ENCODE results near the gene RELN.

RELN gene

DNA sequence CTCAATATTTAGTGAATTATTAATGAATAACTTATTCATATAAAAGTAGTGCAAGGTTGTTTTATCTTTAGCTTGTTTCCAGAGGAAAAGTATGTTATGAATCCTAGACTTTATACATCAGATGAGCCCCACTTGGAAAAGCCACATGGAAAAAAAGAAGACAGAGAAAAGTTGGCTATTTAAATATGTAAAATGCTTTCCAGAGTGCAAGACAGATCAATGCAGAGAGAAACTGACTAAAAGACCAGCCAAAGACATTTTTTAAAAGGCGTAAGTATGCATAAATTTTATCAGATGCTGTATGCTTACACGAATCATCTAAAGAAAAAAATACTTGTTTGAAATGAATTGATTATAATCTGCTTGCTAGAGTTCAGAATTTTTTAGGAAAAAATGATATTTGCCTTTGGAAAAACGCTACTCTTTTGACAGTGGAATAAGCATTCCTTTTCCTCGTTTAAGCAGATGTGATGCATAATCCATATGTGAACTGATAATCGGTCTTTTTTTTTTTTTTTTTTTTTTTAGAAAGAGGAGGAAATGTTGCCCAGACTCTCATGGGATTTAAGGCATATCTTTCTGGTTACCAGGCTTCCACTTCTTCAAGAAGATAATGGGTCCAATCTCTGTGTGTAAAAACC is 70.7 kb downstream of the RELN start (continued):
- TF ChIP-seq ZNF639 (tag by site-specific recombination; IDR thresholded peaks at IDR 0.05) (no peak), ZNF140 (tag by site-specific recombination; IDR thresholded peaks at IDR 0.05) (no peak), ZNF311 (tag by site-specific recombination; IDR thresholded peaks at IDR 0.05; ENCODE audit: borderline replicate concordance) (no peak), ZNF157 (tag by site-specific recombination; IDR thresholded peaks at IDR 0.05) (no peak)

- no peak overlapping the region for H3K4me3 ChIP-seq (ENCODE audit: low read depth, low read length)
- CTCF ChIA-PET = no interaction called here
- 0 out of 2 replicates have a peak, but pooled peaks have one; percentile 36 for TF ChIP-seq ZNF629 (tag by site-specific recombination; IDR thresholded peaks at IDR 0.05)
- TF ChIP-seq ZNF660 (tag by site-specific recombination; IDR thresholded peaks at IDR 0.05) = peak; percentile 30; the same call in 1 of the 2 replicates
- TF ChIP-seq SCRT2 (tag by site-specific recombination; IDR thresholded peaks at IDR 0.05) = peak; percentile 68
- peak; percentile 34; the same call in 1 of the 2 replicates for TF ChIP-seq ZBTB21 (tag by site-specific recombination; IDR thresholded peaks at IDR 0.05)
- no peak for TF ChIP-seq ZSCAN4 (tag by site-specific recombination; IDR thresholded peaks at IDR 0.05)
- H3K36me3 ChIP-seq (ENCODE audit: control insufficient read depth in 2 of 2, insufficient read depth in 1 of 2, low read length in 2 of 2) = no peaks in the 10 kb centered on the region
- H3K27ac ChIP-seq (ENCODE audit: extremely low read depth, low read depth, low read length) = no peak overlapping the region
- no peaks in the 10 kb centered on the region for H3K4me1 ChIP-seq (ENCODE audit: control insufficient read depth, insufficient read depth, low read length)
- POLR2A ChIA-PET = no interaction called here
- H3K9me3 ChIP-seq (ENCODE audit: control insufficient read depth, insufficient read depth, low read depth, low read length) = no peaks in the 10 kb centered on the region
Observed at GRCh38 chr7:103915680-103916357, 73.6 kb downstream of the RELN start.

- CTCF ChIA-PET = no interaction called here
- Histone ChIP-seq H3K4me1 (ENCODE audit: control insufficient read depth, insufficient read depth, low read length) (no peaks in the 10 kb centered on the region), H3K4me3 (ENCODE audit: low read depth, low read length) (no peak overlapping the region), H3K36me3 (ENCODE audit: control insufficient read depth in 2 of 2, insufficient read depth in 1 of 2, low read length in 2 of 2) (no peaks in the 10 kb centered on the region), H3K9me3 (ENCODE audit: control insufficient read depth, insufficient read depth, low read depth, low read length) (no peaks in the 10 kb centered on the region), H3K27ac (ENCODE audit: extremely low read depth, low read depth, low read length) (no peak overlapping the region)
- TF ChIP-seq ZNF112 (tag by site-specific recombination; IDR thresholded peaks at IDR 0.05) (no peak), PRDM4 (tag by site-specific recombination; IDR thresholded peaks at IDR 0.05) (no peak), ZNF16 (tag by site-specific recombination; IDR thresholded peaks at IDR 0.05; ENCODE audit: low read depth) (no peak), MZF1 (tag by site-specific recombination; IDR thresholded peaks at IDR 0.05; ENCODE audit: borderline replicate concordance) (no peak)
- TF ChIP-seq, protein P1, sequence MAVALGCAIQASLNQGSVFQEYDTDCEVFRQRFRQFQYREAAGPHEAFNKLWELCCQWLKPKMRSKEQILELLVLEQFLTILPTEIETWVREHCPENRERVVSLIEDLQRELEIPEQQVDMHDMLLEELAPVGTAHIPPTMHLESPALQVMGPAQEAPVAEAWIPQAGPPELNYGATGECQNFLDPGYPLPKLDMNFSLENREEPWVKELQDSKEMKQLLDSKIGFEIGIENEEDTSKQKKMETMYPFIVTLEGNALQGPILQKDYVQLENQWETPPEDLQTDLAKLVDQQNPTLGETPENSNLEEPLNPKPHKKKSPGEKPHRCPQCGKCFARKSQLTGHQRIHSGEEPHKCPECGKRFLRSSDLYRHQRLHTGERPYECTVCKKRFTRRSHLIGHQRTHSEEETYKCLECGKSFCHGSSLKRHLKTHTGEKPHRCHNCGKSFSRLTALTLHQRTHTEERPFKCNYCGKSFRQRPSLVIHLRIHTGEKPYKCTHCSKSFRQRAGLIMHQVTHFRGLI (tag by site-specific recombination; IDR thresholded peaks at IDR 0.05) = no peak
- POLR2A ChIA-PET = interaction anchor here (0.5 kb wide), 1 partner anchor 110 kb away, joined by 3 read pairs; no protein-coding TSS in a partner anchor
Observed at GRCh38 chr7:103914147-103914899, 75.1 kb downstream of the RELN start.

Data from HEK293 (cell line).